SK-N-SH (cell line): Measurements from ENCODE around the gene SPPL2C. TPM values are rescaled to one million over a fixed set of nuclear protein-coding genes. Genes with fewer than 3 reads are reported as not detected.

Experiments used
- CTCF ChIA-PET: fragments of 300-600, 350-600 bp; formaldehyde crosslinking; extraction: SDS; loops from one replicate; lab custom pipeline; 2021; lab: Yijun Ruan, JAX
- POLR2A ChIA-PET: fragments of 350-600 bp; sonication (Branson Sonifier 250); formaldehyde crosslinking; extraction: SDS; loops from one replicate; lab custom pipeline; 2020; ENCODE audit warnings: antibody characterized with exemption, inconsistent platforms; lab: Yijun Ruan, JAX
- DNase-seq: peaks from one replicate; pipeline ENCODE4 v3.0.0; 2012
- H2AFZ ChIP-seq: fragments of 200-600 bp; sonication (generic); 2 replicates; pipeline ENCODE4 v1.8.1; 2016; ENCODE audit warnings: antibody characterized with exemption, mild to moderate bottlenecking, low read depth
- H3F3A ChIP-seq: fragments of 200-600 bp; sonication (generic); replicated peaks from 2 replicates; pipeline ENCODE3; 2016; ENCODE audit warnings: antibody characterized with exemption, mild to moderate bottlenecking; ENCODE audit not compliant: insufficient read depth
- H3K27ac ChIP-seq, 2 experiments: fragments of 200-500 bp in 1 of 2; fragments of 200-600 bp in 1 of 2; sonication (Bioruptor generic) in 1 of 2; sonication (generic), shearing (Covaris generic) in 1 of 2; 2 replicates each; pipeline versions ENCODE4 v1.5.1 to v1.6.1; 2014 to 2016; ENCODE audit warnings: low read depth in 2 of 2, inconsistent platforms in 1 of 2, low read length in 1 of 2, mild to moderate bottlenecking in 1 of 2, mixed read lengths in 1 of 2
- H3K27me3 ChIP-seq: fragments of 200-600 bp; sonication (generic), shearing (Covaris generic); 2 replicates; pipeline ENCODE4 v1.6.1; 2016; ENCODE audit warnings: mixed run types; ENCODE audit not compliant: insufficient read depth
- H3K36me3 ChIP-seq, 2 experiments: fragments of 200-500 bp in 1 of 2; fragments of 200-600 bp in 1 of 2; sonication (Bioruptor generic) in 1 of 2; sonication (generic) in 1 of 2; replicated peaks in 1 of 2; 2 replicates each; pipeline versions ENCODE3 to v1.5.1; 2014 to 2016; ENCODE audit warnings: low read length in 1 of 2, mild to moderate bottlenecking in 1 of 2; ENCODE audit not compliant: insufficient read depth in 2 of 2, control insufficient read depth in 1 of 2
- H3K4me1 ChIP-seq, 2 experiments: fragments of 200-500 bp in 1 of 2; fragments of 200-600 bp in 1 of 2; sonication (Bioruptor generic) in 1 of 2; sonication (generic), shearing (Covaris generic) in 1 of 2; 2 replicates each; pipeline versions ENCODE4 v1.5.1 to v1.6.1; 2014 to 2016; ENCODE audit warnings: low read depth in 1 of 2, low read length in 1 of 2, mixed run types in 1 of 2; ENCODE audit not compliant: insufficient read depth in 2 of 2, control insufficient read depth in 1 of 2
- H3K4me2 ChIP-seq: fragments of 200-600 bp; sonication (generic), shearing (Covaris generic); 2 replicates; pipeline ENCODE4 v1.6.1; 2017; ENCODE audit warnings: mixed run types
- H3K4me3 ChIP-seq, 2 experiments: fragments of 200-500 bp in 1 of 2; fragments of 200-600 bp in 1 of 2; sonication (Bioruptor generic) in 1 of 2; sonication (generic), shearing (Covaris generic) in 1 of 2; 2 replicates each; pipeline versions ENCODE4 v1.5.1 to v1.8.1; 2014 to 2016; ENCODE audit warnings: low read depth in 2 of 2, inconsistent platforms in 1 of 2, low read length in 1 of 2, mild to moderate bottlenecking in 1 of 2, mixed read lengths in 1 of 2, moderate library complexity in 1 of 2
- H3K79me2 ChIP-seq: fragments of 200-600 bp; sonication (generic); 2 replicates; pipeline ENCODE4 v1.8.1; 2017; ENCODE audit warnings: mild to moderate bottlenecking; ENCODE audit not compliant: insufficient read depth
- H3K9ac ChIP-seq: fragments of 200-600 bp; sonication (generic); 2 replicates; pipeline ENCODE4 v1.6.1; 2017; ENCODE audit warnings: mixed run types
- H3K9me2 ChIP-seq: fragments of 200-600 bp; sonication (generic); 2 replicates; pipeline ENCODE4 v1.6.1; 2017; ENCODE audit warnings: mixed run types
- H3K9me3 ChIP-seq: fragments of 200-600 bp; sonication (generic); 2 replicates; pipeline ENCODE4 v1.6.1; 2017; ENCODE audit warnings: mixed run types, mild to moderate bottlenecking, moderate library complexity
- H4K20me1 ChIP-seq: fragments of 200-600 bp; sonication (generic); 2 replicates; pipeline ENCODE4 v1.6.1; 2017; ENCODE audit warnings: mild to moderate bottlenecking, mixed run types; ENCODE audit not compliant: insufficient read depth
- CHD2 ChIP-seq: fragments of 150-350 bp; IDR thresholded peaks from 2 replicates; pipeline ENCODE4 v1.6.1; 2018; ENCODE audit warnings: low read length; ENCODE audit not compliant: partially characterized antibody
- ELF1 ChIP-seq: IDR thresholded peaks from 2 replicates; pipeline ENCODE4 v1.4.0; 2012
- FOSL2 ChIP-seq: IDR thresholded peaks from 2 replicates; pipeline ENCODE4 v1.4.0; 2012; ENCODE audit warnings: low read depth, mild to moderate bottlenecking, moderate library complexity, borderline replicate concordance
- GATA2 ChIP-seq: sonication (generic); formaldehyde crosslinking; IDR thresholded peaks from 2 replicates; pipeline ENCODE4 v1.5.0; 2020; ENCODE audit warnings: mild to moderate bottlenecking, missing genetic modification reagents
- MEF2A ChIP-seq: IDR thresholded peaks from 2 replicates; pipeline ENCODE4 v1.4.0; 2012; ENCODE audit warnings: low read depth, borderline replicate concordance
- RAD21 ChIP-seq: IDR thresholded peaks from 2 replicates; pipeline ENCODE4 v1.6.1; 2012; ENCODE audit warnings: mild to moderate bottlenecking, low read length
- REST ChIP-seq: IDR thresholded peaks from 2 replicates; pipeline ENCODE4 v1.6.1; 2012; ENCODE audit warnings: mild to moderate bottlenecking, low read depth, low read length, moderate library complexity
- SIN3A ChIP-seq: IDR thresholded peaks from 2 replicates; pipeline ENCODE4 v1.6.1; 2012; ENCODE audit warnings: low read depth, mild to moderate bottlenecking, low read length, moderate library complexity, borderline replicate concordance
- TCF12 ChIP-seq: IDR thresholded peaks from 2 replicates; pipeline ENCODE4 v1.4.0; 2012
- WGBS: methylation state at CpG from one replicate; pipeline ENCODE4 v1.1.6; 2017; ENCODE audit warnings: low lambda C conversion rate; 5-methylcytosine and 5-hydroxymethylcytosine counted together
- polyA plus RNA-seq, 3 experiments: library from polyadenylated mRNA; depleted of rRNA; stranded (reverse); fragments of >200 nt; gene quantifications; 2 replicates each; pipeline ENCODE4 v1.2.3, GENCODE V29; 2012

Gene SPPL2C
- polyA plus RNA-seq, 1 of the 3 experiments (the other 2 are of a cell fraction), result not detected

GRCh38 chr17:45824475-45824874 is 20.2 kb upstream of the SPPL2C start:
- Histone ChIP-seq H2AFZ (no peak overlapping the region), H3K4me3 (no peak overlapping the region), H3K4me1 (peaks cover 0 to 64% of the 10 kb centered on the region in 2 experiments; a peak in 3 of 4 replicates), H3K9me3 (no peaks in the 10 kb centered on the region), H3K9ac (no peak overlapping the region), H3K27ac (no peak overlapping the region), H4K20me1 (no peaks in the 10 kb centered on the region), H3K79me2 (no peaks in the 10 kb centered on the region), H3K4me2 (no peak overlapping the region), H3K36me3 (no peaks in the 10 kb centered on the region), H3F3A (no peaks in the 10 kb centered on the region), H3K9me2 (no peaks in the 10 kb centered on the region), H3K27me3 (no peaks in the 10 kb centered on the region)
- POLR2A ChIA-PET, result no interaction called here
- TF ChIP-seq TCF12 (no peak), GATA2 (no peak), CHD2 (no peak), MEF2A (no peak), FOSL2 (no peak), REST (no peak), SIN3A (no peak), RAD21 (no peak)
- CTCF ChIA-PET, result interaction anchor here (1.2 to 18.6 kb wide), 5 partner anchors 12 to 183 kb away, joined by 3 to 327 read pairs (median 4); partner anchors contain the start of gene SPPL2C
- 66% methylated on average over 7 of the region's 7 CpGs for WGBS
- DNase-seq, result no peak

DNA sequence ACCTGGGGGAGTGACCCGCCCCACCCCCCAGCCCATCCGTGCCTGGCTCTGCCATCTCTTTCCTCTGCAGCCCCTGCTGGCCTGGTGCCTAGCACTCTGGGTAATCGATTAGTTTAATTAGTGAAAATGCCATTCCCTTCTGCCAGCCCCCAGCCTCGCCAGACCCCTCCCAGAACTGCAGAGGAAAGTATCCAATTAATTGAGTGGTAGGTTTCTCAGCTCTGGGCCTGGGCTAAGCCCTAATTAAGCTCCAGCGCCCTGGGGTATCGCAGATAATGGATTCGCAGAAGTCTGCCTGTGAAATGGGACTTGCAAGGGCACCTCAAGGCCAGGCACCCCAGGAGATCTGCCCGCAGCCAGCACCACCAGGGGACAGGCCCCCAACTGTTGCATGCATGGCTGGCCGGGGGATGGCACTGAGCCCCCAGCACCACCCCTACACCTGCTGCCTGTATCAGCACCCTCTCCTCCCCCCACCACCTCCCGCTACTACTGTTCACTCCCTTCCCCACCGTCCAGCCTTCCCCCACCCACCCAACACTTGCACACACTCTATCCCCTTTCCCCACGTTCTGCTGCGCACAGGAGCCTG is 19.7 kb upstream of the SPPL2C start:
- no peak overlapping the region for H2AFZ ChIP-seq
- no peak for DNase-seq
- peaks cover 0 to 67% of the 10 kb centered on the region in 2 experiments; a peak in 3 of 4 replicates for H3K4me1 ChIP-seq
- H3K9me2 ChIP-seq, result no peaks in the 10 kb centered on the region
- ChIA-PET POLR2A (no interaction called here), CTCF (interaction anchor here (0.9 to 18.6 kb wide), 7 partner anchors 11 to 184 kb away, joined by 3 to 327 read pairs (median 4); partner anchors contain the start of gene SPPL2C)
- no peaks in the 10 kb centered on the region for H3K9me3 ChIP-seq
- H3K79me2 ChIP-seq, result no peaks in the 10 kb centered on the region
- TF ChIP-seq ELF1, result no peak
- TF ChIP-seq GATA2, result 0 out of 2 replicates have a peak, but pooled peaks have one; percentile 41
- H4K20me1 ChIP-seq, result no peaks in the 10 kb centered on the region
- no peaks in the 10 kb centered on the region for H3K36me3 ChIP-seq
- no peak overlapping the region for H3K9ac ChIP-seq
- H3K27ac ChIP-seq, result peak overlapping the region in 1 of 2 experiments; percentile 69; a peak in 2 of 4 replicates
- WGBS, result 57% methylated on average over 11 of the region's 13 CpGs
- no peaks in the 10 kb centered on the region for H3F3A ChIP-seq
- no peak overlapping the region for H3K4me3 ChIP-seq
- no peaks in the 10 kb centered on the region for H3K27me3 ChIP-seq
- H3K4me2 ChIP-seq, result no peak overlapping the region
